ENCODE measurements around the gene KIF3A.
"Not testable (repeated sequence)": the region's sequence is repeated elsewhere in the genome, so short reads cannot be mapped to it uniquely, and the experiment has no call there.

The KIF3A gene

GRCh38 chr5:132725745-132726144 lies 11.6 kb downstream of the KIF3A start:
- DNase-seq (ENCODE audit: low read depth in 2 of 3, low spot score in 1 of 3), result no peak

GRCh38 chr5:132718544-132719312 lies 18.6 kb downstream of the KIF3A start:
- DNase-seq (ENCODE audit: low read depth in 2 of 3, low spot score in 1 of 3), result no peak

- DNase-seq (ENCODE audit: low read depth in 2 of 3, low spot score in 1 of 3), result no peak
Measured at GRCh38 chr5:132714456-132715307, 22.7 kb downstream of the KIF3A start.

- DNase-seq (ENCODE audit: low read depth in 2 of 3, low spot score in 1 of 3), result no peak
Measured at GRCh38 chr5:132708645-132709044, 28.7 kb downstream of the KIF3A start.

- no peak for DNase-seq (ENCODE audit: low read depth in 2 of 3, low spot score in 1 of 3)
Measured at GRCh38 chr5:132704875-132705274, 32.5 kb downstream of the KIF3A start.

GRCh38 chr5:132695956-132696355 lies 41.4 kb downstream of the KIF3A start:
- no peak for DNase-seq (ENCODE audit: low read depth in 2 of 3, low spot score in 1 of 3)

- DNase-seq (ENCODE audit: low read depth in 2 of 3, low spot score in 1 of 3), result no peak
Measured at GRCh38 chr5:132692632-132692967, 44.7 kb downstream of the KIF3A start.

GRCh38 chr5:132691755-132692631 lies 45.4 kb downstream of the KIF3A start:
- DNase-seq (ENCODE audit: low read depth in 2 of 3, low spot score in 1 of 3), result not testable (repeated sequence)

GRCh38 chr5:132690156-132690555 lies 47.2 kb downstream of the KIF3A start:
- DNase-seq (ENCODE audit: low read depth in 2 of 3, low spot score in 1 of 3), result no peak

- DNase-seq (ENCODE audit: low read depth in 2 of 3, low spot score in 1 of 3), result no peak
Measured at GRCh38 chr5:132689513-132689912, 47.8 kb downstream of the KIF3A start.

- DNase-seq (ENCODE audit: low read depth in 2 of 3, low spot score in 1 of 3), result no peak
Measured at GRCh38 chr5:132688536-132689339, 48.6 kb downstream of the KIF3A start.

GRCh38 chr5:132687995-132688394 lies 49.4 kb downstream of the KIF3A start:
- DNase-seq (ENCODE audit: low read depth in 2 of 3, low spot score in 1 of 3), result no peak

GRCh38 chr5:132686193-132686592 lies 51.2 kb downstream of the KIF3A start:
- no peak for DNase-seq (ENCODE audit: low read depth in 2 of 3, low spot score in 1 of 3)

GRCh38 chr5:132684922-132685720 lies 52.2 kb downstream of the KIF3A start:
- no peak for DNase-seq (ENCODE audit: low read depth in 2 of 3, low spot score in 1 of 3)

GRCh38 chr5:132684491-132684890 lies 52.9 kb downstream of the KIF3A start:
- no peak for DNase-seq (ENCODE audit: low read depth in 2 of 3, low spot score in 1 of 3)

- DNase-seq (ENCODE audit: low read depth in 2 of 3, low spot score in 1 of 3), result no peak
Measured at GRCh38 chr5:132681983-132682382, 55.4 kb downstream of the KIF3A start.

- DNase-seq (ENCODE audit: low read depth in 2 of 3, low spot score in 1 of 3), result no peak
Measured at GRCh38 chr5:132681476-132681831, 55.9 kb downstream of the KIF3A start.

- DNase-seq (ENCODE audit: low read depth in 2 of 3, low spot score in 1 of 3), result no peak
Measured at GRCh38 chr5:132680780-132681475, 56.4 kb downstream of the KIF3A start.

GRCh38 chr5:132679717-132680380 lies 57.5 kb downstream of the KIF3A start:
- no peak for DNase-seq (ENCODE audit: low read depth in 2 of 3, low spot score in 1 of 3)

Data from stimulated activated CD4-positive, alpha-beta T cell treated with anti-CD3 and anti-CD28 coated beads, Interleukin-12 subunit alpha, Interleukin-12 subunit beta, amount 100 ng/mL, for 48 hours (primary cell).